ENCODE data around the gene MAP2K4. TPM values are rescaled to one million over a fixed set of nuclear protein-coding genes. Genes with fewer than 3 reads are reported as not detected.

Gene MAP2K4
- total and polyA plus RNA-seq, 2 of the 8 experiments (the other 6 are each of a cell fraction or from before 2014, with no cell fraction given): 14.2 to 37.3 TPM

- FAIRE-seq: peak; percentile 32
- TF ChIP-seq, protein P1, sequence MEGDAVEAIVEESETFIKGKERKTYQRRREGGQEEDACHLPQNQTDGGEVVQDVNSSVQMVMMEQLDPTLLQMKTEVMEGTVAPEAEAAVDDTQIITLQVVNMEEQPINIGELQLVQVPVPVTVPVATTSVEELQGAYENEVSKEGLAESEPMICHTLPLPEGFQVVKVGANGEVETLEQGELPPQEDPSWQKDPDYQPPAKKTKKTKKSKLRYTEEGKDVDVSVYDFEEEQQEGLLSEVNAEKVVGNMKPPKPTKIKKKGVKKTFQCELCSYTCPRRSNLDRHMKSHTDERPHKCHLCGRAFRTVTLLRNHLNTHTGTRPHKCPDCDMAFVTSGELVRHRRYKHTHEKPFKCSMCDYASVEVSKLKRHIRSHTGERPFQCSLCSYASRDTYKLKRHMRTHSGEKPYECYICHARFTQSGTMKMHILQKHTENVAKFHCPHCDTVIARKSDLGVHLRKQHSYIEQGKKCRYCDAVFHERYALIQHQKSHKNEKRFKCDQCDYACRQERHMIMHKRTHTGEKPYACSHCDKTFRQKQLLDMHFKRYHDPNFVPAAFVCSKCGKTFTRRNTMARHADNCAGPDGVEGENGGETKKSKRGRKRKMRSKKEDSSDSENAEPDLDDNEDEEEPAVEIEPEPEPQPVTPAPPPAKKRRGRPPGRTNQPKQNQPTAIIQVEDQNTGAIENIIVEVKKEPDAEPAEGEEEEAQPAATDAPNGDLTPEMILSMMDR (IDR thresholded peaks at IDR 0.05; ENCODE audit: control extremely low read depth in 1 of 3, insufficient read depth in 1 of 3, low read depth in 1 of 3, low read length in 3 of 3): no peak
- TF ChIP-seq BCL11A (IDR thresholded peaks at IDR 0.05; ENCODE audit: low read depth in 2 of 2, low read length in 2 of 2) (no peak), SUZ12 (IDR thresholded peaks at IDR 0.05; ENCODE audit: low read length) (no peak), KDM5A (IDR thresholded peaks at IDR 0.05; ENCODE audit: low read length) (no peak), RXRA (IDR thresholded peaks at IDR 0.05; ENCODE audit: insufficient read depth, low read depth, low read length) (no peak), SIX5 (IDR thresholded peaks at IDR 0.05; ENCODE audit: low read depth, low read length) (no peak), NANOG (IDR thresholded peaks at IDR 0.05; ENCODE audit: insufficient read depth, low read depth, low read length, poor library complexity, severe bottlenecking) (peak; percentile 4), ASH2L (IDR thresholded peaks at IDR 0.05; ENCODE audit: low read length) (peak; percentile 94)
Measured at GRCh38 chr17:11997147-11997971, 23.3 kb upstream of the MAP2K4 start, which contains the start of gene ZNF18. Gene ZNF18, minus strand, starts transcription at chr17:11997475. Its CDS starts 4,646 bp downstream, at chr17:11992829.

More at GRCh38 chr17:11997147-11997971, 23.3 kb upstream of the MAP2K4 start, which contains the start of gene ZNF18:
- Histone ChIP-seq H3K79me1 (ENCODE audit: low read depth, low read length) (no peaks in the 10 kb centered on the region), H3K4ac (replicated peaks; ENCODE audit: insufficient read length, low read depth, low read length) (peak within 1 kb of the TSS; percentile 83), H3K14ac (ENCODE audit: insufficient read length) (no peak within 1 kb of the TSS), H4K5ac (ENCODE audit: insufficient read length, low read depth, low read length) (peak within 1 kb of the TSS; percentile 53), H2AK5ac (ENCODE audit: low read depth, low read length) (peak within 1 kb of the TSS; percentile 71; the same call in 1 of the 2 replicates), H3K4me1 (replicated peaks in 1 of 4; ENCODE audit: control insufficient read depth in 3 of 4, insufficient read depth in 4 of 4, low read length in 3 of 4) (0 out of 7 replicates have a peak, but pooled peaks cover 0 to 4% (median under 1%) of the 10 kb centered on the region in 4 experiments), H3K4me2 (ENCODE audit: insufficient read depth in 1 of 2, low read depth in 2 of 2, low read length in 2 of 2) (peak within 1 kb of the TSS; percentile 81 to 99), H3K18ac (ENCODE audit: extremely low read depth, low read length) (peak within 1 kb of the TSS; percentile 93), H4K8ac (ENCODE audit: extremely low read depth, insufficient read depth, low read length) (peak within 1 kb of the TSS; percentile 97), H2BK120ac (replicated peaks; ENCODE audit: low read depth, low read length) (no peak within 1 kb of the TSS), H4K91ac (replicated peaks; ENCODE audit: insufficient read length, low read length) (peak within 1 kb of the TSS; percentile 96), H3K23me2 (ENCODE audit: low read depth, low read length) (peaks cover 7% of the 10 kb centered on the region), H2BK12ac (ENCODE audit: low read depth, low read length) (peak within 1 kb of the TSS; percentile 95; the same call in 1 of the 2 replicates), H3K27me3 (replicated peaks in 1 of 4; ENCODE audit: control insufficient read depth in 3 of 4, extremely low read depth in 1 of 4, insufficient read depth in 3 of 4, low read length in 3 of 4) (no peaks in the 10 kb centered on the region), H4K20me1 (replicated peaks in 1 of 2; ENCODE audit: control insufficient read depth in 1 of 2, insufficient read depth in 2 of 2, low read length in 2 of 2) (no peaks in the 10 kb centered on the region), H3K9me3 (ENCODE audit: insufficient read depth in 2 of 2, low read depth in 1 of 2, low read length in 1 of 2) (no peaks in the 10 kb centered on the region; a peak in 1 of 4 replicates), H2BK15ac (ENCODE audit: low read length) (peak within 1 kb of the TSS; percentile 97), H3K23ac (ENCODE audit: insufficient read length) (no peak within 1 kb of the TSS), H2BK20ac (ENCODE audit: low read length) (0 out of 2 replicates have a peak within 1 kb of the TSS, but pooled peaks have one; percentile 56), H3K36me3 (ENCODE audit: control insufficient read depth in 2 of 4, insufficient read depth in 4 of 4, low read length in 3 of 4) (peaks cover 0 to 3% (median 0%) of the 10 kb centered on the region in 4 experiments; a peak in 1 of 8 replicates), H3K4me3 (ENCODE audit: extremely low read depth in 1 of 4, insufficient read depth in 2 of 4, low read depth in 3 of 4, low read length in 4 of 4) (peak within 1 kb of the TSS; percentile 75 to 90 (median 80)), H3K56ac (replicated peaks; ENCODE audit: insufficient read length, low read depth, low read length) (peak within 1 kb of the TSS; percentile 84), H2AFZ (ENCODE audit: low read length) (peak within 1 kb of the TSS; percentile 95), H3K27ac (ENCODE audit: low read depth, low read length) (peak within 1 kb of the TSS; percentile 90), H2BK5ac (ENCODE audit: low read depth, low read length) (peak within 1 kb of the TSS; percentile 96), H3K9ac (replicated peaks in 1 of 4; ENCODE audit: extremely low read depth in 1 of 4, low read depth in 3 of 4, low read length in 3 of 4) (peak within 1 kb of the TSS; percentile 75 to 96 (median 90)), H3K79me2 (ENCODE audit: control insufficient read depth in 1 of 2, insufficient read depth in 2 of 2, low read length in 2 of 2) (0 out of 4 replicates have a peak, but pooled peaks cover 0 to 6% of the 10 kb centered on the region in 2 experiments)
- ChIA-PET POLR2A (ENCODE audit: partially characterized antibody) (interaction anchor here (0.7 to 3.4 kb wide), 25 partner anchors 9 to 900 kb away, joined by 3 to 49 read pairs (median 4); partner anchors contain the start of gene MAP2K4), CTCF (ENCODE audit: partially characterized antibody) (interaction anchor here (0.6 to 2.6 kb wide), 5 partner anchors 9 to 29 kb away, joined by 3 to 14 read pairs (median 4); no protein-coding TSS in a partner anchor)
- WGBS, 2 experiments (ENCODE audit: extremely low coverage in 1 of 2, insufficient coverage in 1 of 2, insufficient read length in 1 of 2, insufficient replicate concordance in 2 of 2, low coverage in 1 of 2, low lambda C conversion rate in 2 of 2, missing lambda C conversion rate in 1 of 2): 1% methylated on average over 49 of the region's 74 CpGs; no CpG with 5 or more reads in 1 of the 2 experiments
- DNase-seq (ENCODE audit: low read depth in 1 of 2, low spot score in 2 of 2): peak; percentile 82 to 95
